Stimulated activated CD4-positive, alpha-beta T cell treated with anti-CD3 and anti-CD28 coated beads, Interleukin-15, amount 100 ng/mL, for 48 hours (primary cell): ENCODE data around the gene KDM4B.
"Not testable (repeated sequence)": the region's sequence is repeated elsewhere in the genome, so short reads cannot be mapped to it uniquely, and the experiment has no call there.

Source experiments
- DNase-seq, 2 donors: peaks; one replicate each; pipeline ENCODE4 v3.0.0-alpha.2; 2020; ENCODE audit warnings: low read depth in 2 of 2

KDM4B gene

GRCh38 chr19:5164845-5165696, 196.2 kb downstream of the KDM4B start:
- DNase-seq: not testable (repeated sequence)

- no peak for DNase-seq
Measured at GRCh38 chr19:5165697-5166019, 196.7 kb downstream of the KDM4B start.

GRCh38 chr19:5166262-5166661, 197.3 kb downstream of the KDM4B start:
- no peak for DNase-seq

GRCh38 chr19:5170329-5170745, 201.4 kb downstream of the KDM4B start:
- DNase-seq: peak; percentile 24 to 56

- DNase-seq: no peak
Measured at GRCh38 chr19:5171711-5172110, 202.8 kb downstream of the KDM4B start.

- no peak for DNase-seq
Measured at GRCh38 chr19:5172859-5173630, 204.1 kb downstream of the KDM4B start.

GRCh38 chr19:5173993-5174392, 205.1 kb downstream of the KDM4B start:
- DNase-seq: no peak

- DNase-seq: no peak
Measured at GRCh38 chr19:5177745-5178450, 209.0 kb downstream of the KDM4B start.

- DNase-seq: no peak
Measured at GRCh38 chr19:5178841-5179240, 209.9 kb downstream of the KDM4B start.

- no peak for DNase-seq
Measured at GRCh38 chr19:5179256-5179655, 210.3 kb downstream of the KDM4B start.

- no peak for DNase-seq
Measured at GRCh38 chr19:5181329-5181728, 212.4 kb downstream of the KDM4B start.

- DNase-seq: no peak
Measured at GRCh38 chr19:5182751-5183150, 213.8 kb downstream of the KDM4B start.

GRCh38 chr19:5183616-5184015, 214.7 kb downstream of the KDM4B start:
- no peak for DNase-seq

- DNase-seq: no peak
Measured at GRCh38 chr19:5184930-5185329, 216.0 kb downstream of the KDM4B start.

- DNase-seq: no peak
Measured at GRCh38 chr19:5186293-5187050, 217.6 kb downstream of the KDM4B start.

- DNase-seq: no peak
Measured at GRCh38 chr19:5188548-5189317, 219.8 kb downstream of the KDM4B start.

- DNase-seq: no peak
Measured at GRCh38 chr19:5189318-5189607, 220.3 kb downstream of the KDM4B start.

GRCh38 chr19:5191091-5191490, 222.2 kb downstream of the KDM4B start:
- DNase-seq: no peak

GRCh38 chr19:5192568-5192967, 223.7 kb downstream of the KDM4B start:
- no peak for DNase-seq

GRCh38 chr19:5193192-5193591, 224.3 kb downstream of the KDM4B start:
- no peak for DNase-seq

GRCh38 chr19:5194641-5195040, 225.7 kb downstream of the KDM4B start:
- DNase-seq: no peak
